Neuronal stem cell (in vitro differentiated cells): ENCODE results near the gene ACOT12.

Experiments
- DNase-seq: peaks from one replicate; pipeline ENCODE4 v3.0.0-alpha.2; 2013; ENCODE audit warnings: low spot score
- H2AFZ ChIP-seq: one replicate; pipeline ENCODE4 v1.6.1; 2013; ENCODE audit warnings: mild to moderate bottlenecking, low read length, inconsistent platforms
- H2AK5ac ChIP-seq: 2 replicates; pipeline ENCODE4 v1.6.1; 2013; ENCODE audit warnings: low read depth, mild to moderate bottlenecking, inconsistent platforms, low read length, moderate library complexity, mixed read lengths
- H2BK120ac ChIP-seq: 2 replicates; pipeline ENCODE4 v1.6.1; 2013; ENCODE audit warnings: low read depth, mild to moderate bottlenecking, inconsistent platforms, low read length, moderate library complexity, mixed read lengths
- H2BK12ac ChIP-seq: one replicate; pipeline ENCODE4 v1.6.1; 2013; ENCODE audit warnings: low read length, inconsistent platforms
- H2BK15ac ChIP-seq: 2 replicates; pipeline ENCODE4 v1.6.1; 2013; ENCODE audit warnings: mild to moderate bottlenecking, low read length, inconsistent platforms, mixed read lengths
- H2BK5ac ChIP-seq: one replicate; pipeline ENCODE4 v1.6.1; 2013; ENCODE audit warnings: inconsistent platforms, mild to moderate bottlenecking, low read length, moderate library complexity
- H3K14ac ChIP-seq: one replicate; pipeline ENCODE4 v1.6.1; 2013; ENCODE audit warnings: low read length, inconsistent platforms
- H3K18ac ChIP-seq: 2 replicates; pipeline ENCODE4 v1.6.1; 2013; ENCODE audit warnings: low read length, inconsistent platforms
- H3K23ac ChIP-seq: 2 replicates; pipeline ENCODE4 v1.6.1; 2013; ENCODE audit warnings: low read depth, mild to moderate bottlenecking, mixed read lengths, low read length, inconsistent platforms; ENCODE audit not compliant: poor library complexity
- H3K27ac ChIP-seq: replicated peaks from 3 replicates; pipeline ENCODE4 v1.5.1; 2013; ENCODE audit warnings: low read length, inconsistent platforms
- H3K27me3 ChIP-seq, 3 experiments: 2 replicates each; pipeline ENCODE4 v1.6.1; 2013; ENCODE audit warnings: low read length in 3 of 3, mild to moderate bottlenecking in 2 of 3, inconsistent platforms in 1 of 3, low read depth in 1 of 3, mixed read lengths in 1 of 3, moderate library complexity in 1 of 3; ENCODE audit not compliant: control insufficient read depth in 3 of 3, insufficient read depth in 3 of 3
- H3K36me3 ChIP-seq, 2 donors: replicated peaks in 1 of 2; 2 replicates each; pipeline ENCODE4 v1.6.1; 2013; ENCODE audit warnings: low read length in 2 of 2; ENCODE audit not compliant: control insufficient read depth in 2 of 2, insufficient read depth in 2 of 2
- H3K4ac ChIP-seq: 2 replicates; pipeline ENCODE4 v1.6.1; 2013; ENCODE audit warnings: inconsistent platforms, mild to moderate bottlenecking, low read length, moderate library complexity
- H3K4me1 ChIP-seq, 2 donors: 1 replicate in 1 of 2; 2 replicates in 1 of 2; pipeline ENCODE4 v1.6.1; 2013; ENCODE audit warnings: low read length in 2 of 2, low read depth in 1 of 2; ENCODE audit not compliant: control insufficient read depth in 2 of 2, insufficient read depth in 1 of 2
- H3K4me2 ChIP-seq: one replicate; pipeline ENCODE4 v1.6.1; 2013; ENCODE audit warnings: mild to moderate bottlenecking, low read length, inconsistent platforms; ENCODE audit not compliant: insufficient read depth, poor library complexity, severe bottlenecking
- H3K4me3 ChIP-seq, 2 donors: 2 replicates each; pipeline ENCODE4 v1.5.1; 2013; ENCODE audit warnings: low read length in 2 of 2, mild to moderate bottlenecking in 2 of 2, inconsistent platforms in 1 of 2, moderate library complexity in 1 of 2
- H3K79me1 ChIP-seq: one replicate; pipeline ENCODE4 v1.6.1; 2013; ENCODE audit warnings: low read depth, mild to moderate bottlenecking, inconsistent platforms, low read length, moderate library complexity
- H3K9ac ChIP-seq: one replicate; pipeline ENCODE4 v1.6.1; 2013; ENCODE audit warnings: mild to moderate bottlenecking, low read depth, low read length, inconsistent platforms; ENCODE audit not compliant: poor library complexity
- H3K9me3 ChIP-seq, 2 donors: replicated peaks in 1 of 2; 2 replicates each; pipeline versions ENCODE3 to v1.6.1; 2013; ENCODE audit warnings: low read length in 2 of 2, mild to moderate bottlenecking in 2 of 2, inconsistent platforms in 1 of 2, low read depth in 1 of 2, mixed read lengths in 1 of 2, moderate library complexity in 1 of 2; ENCODE audit not compliant: control insufficient read depth in 2 of 2, insufficient read depth in 1 of 2
- H4K8ac ChIP-seq: one replicate; pipeline ENCODE4 v1.6.1; 2013; ENCODE audit warnings: low read depth, mild to moderate bottlenecking, inconsistent platforms, low read length, moderate library complexity
- H4K91ac ChIP-seq: one replicate; pipeline ENCODE4 v1.6.1; 2013; ENCODE audit warnings: low read length, low read depth, mild to moderate bottlenecking, inconsistent platforms; ENCODE audit not compliant: poor library complexity
- WGBS, 2 donors: extraction: QIAGEN DNeasy Blood & Tissue Kit; methylation state at CpG; one replicate each; pipeline ENCODE4 v1.1.7; 2013; ENCODE audit warnings: missing lambda C conversion rate in 2 of 2, mixed read lengths in 1 of 2; ENCODE audit not compliant: insufficient read length in 2 of 2, insufficient replicate concordance in 1 of 2; ENCODE audit errors: extremely low coverage in 2 of 2; 5-methylcytosine and 5-hydroxymethylcytosine counted together

The ACOT12 gene

DNA sequence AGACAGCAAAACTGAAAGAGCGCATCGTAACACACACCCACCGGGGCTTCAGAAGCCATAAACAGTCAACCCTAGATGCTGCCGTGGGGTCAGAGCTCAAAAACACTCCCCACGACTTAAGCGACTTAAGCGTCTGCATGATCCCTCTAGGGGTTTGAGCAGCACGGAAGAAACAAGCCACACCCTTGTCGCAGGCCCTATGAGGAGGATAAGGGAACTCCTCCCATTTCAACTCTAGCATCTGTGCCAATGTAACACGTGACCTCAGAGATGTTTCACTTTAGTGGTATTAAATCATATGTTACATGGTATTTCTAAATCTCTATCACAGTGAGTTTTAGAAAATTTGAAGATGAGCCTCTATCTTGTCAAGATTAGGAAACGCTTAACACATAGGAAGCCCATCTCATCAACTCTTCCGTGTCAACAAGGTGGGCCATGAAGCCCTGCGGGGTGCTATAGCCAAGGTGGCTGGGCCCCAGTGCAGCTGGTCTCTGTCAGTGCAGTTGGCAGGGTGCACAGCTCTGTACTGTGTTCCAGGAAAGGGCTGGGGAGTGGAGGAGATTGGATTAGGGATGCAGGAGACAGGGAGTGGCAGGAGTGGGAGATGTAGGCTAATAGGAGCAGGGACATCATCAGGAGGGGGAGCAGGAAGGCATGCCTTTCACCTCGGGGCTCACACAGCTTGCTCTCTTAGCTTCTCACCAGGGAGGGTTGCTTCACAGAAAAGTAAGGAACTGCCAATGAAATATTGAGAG is 59.5 kb downstream of the ACOT12 start:
- Histone ChIP-seq H3K4me2 (no peak overlapping the region), H3K4ac (no peak overlapping the region), H4K91ac (no peak overlapping the region), H3K27ac (no peak overlapping the region), H2BK15ac (no peak overlapping the region), H2BK120ac (no peak overlapping the region), H3K4me1 (no peaks in the 10 kb centered on the region), H2AK5ac (no peak overlapping the region), H3K79me1 (no peaks in the 10 kb centered on the region), H3K27me3 (no peaks in the 10 kb centered on the region), H3K9ac (no peak overlapping the region), H2AFZ (no peak overlapping the region), H3K36me3 (no peaks in the 10 kb centered on the region), H3K9me3 (no peaks in the 10 kb centered on the region), H2BK12ac (no peak overlapping the region), H3K23ac (no peak overlapping the region), H3K18ac (no peak overlapping the region), H3K14ac (peak overlapping the region; percentile 78), H4K8ac (no peak overlapping the region), H3K4me3 (no peak overlapping the region), H2BK5ac (no peak overlapping the region)
- no peak for DNase-seq
- WGBS, 2 donors = no CpG with 5 or more reads among the region's 14 CpGs

GRCh38 chr5:81326554-81326953 is 67.4 kb downstream of the ACOT12 start:
- H3K14ac ChIP-seq = no peak overlapping the region
- no CpG with 5 or more reads among the region's 2 CpGs for WGBS, 2 donors
- H2BK12ac ChIP-seq = no peak overlapping the region

GRCh38 chr5:81317536-81317935 is 76.4 kb downstream of the ACOT12 start:
- no peak overlapping the region for H3K14ac ChIP-seq
- no CpG with 5 or more reads among the region's 2 CpGs for WGBS, 2 donors
- no peaks in the 10 kb centered on the region for H3K9me3 ChIP-seq
- H2BK12ac ChIP-seq = no peak overlapping the region
- no peak overlapping the region for H3K4ac ChIP-seq
- H3K27ac ChIP-seq = no peak overlapping the region
- H4K8ac ChIP-seq = no peak overlapping the region
- H3K4me2 ChIP-seq = no peak overlapping the region
- H4K91ac ChIP-seq = no peak overlapping the region
- H3K18ac ChIP-seq = no peak overlapping the region
- no peak for DNase-seq
- no peak overlapping the region for H3K4me3 ChIP-seq
- no peaks in the 10 kb centered on the region for H3K4me1 ChIP-seq
- H3K27me3 ChIP-seq = no peaks in the 10 kb centered on the region
- no peaks in the 10 kb centered on the region for H3K79me1 ChIP-seq
- no peak overlapping the region for H3K9ac ChIP-seq
- H2BK120ac ChIP-seq = no peak overlapping the region
- H2AFZ ChIP-seq = no peak overlapping the region
- no peak overlapping the region for H2BK15ac ChIP-seq
- no peak overlapping the region for H2BK5ac ChIP-seq
- peaks cover 2 to 20% of the 10 kb centered on the region in 2 donors for H3K36me3 ChIP-seq
- no peak overlapping the region for H3K23ac ChIP-seq
- H2AK5ac ChIP-seq = no peak overlapping the region

More at GRCh38 chr5:81326554-81326953, 67.4 kb downstream of the ACOT12 start:
- Histone ChIP-seq H3K9me3 (no peaks in the 10 kb centered on the region), H2AFZ (no peak overlapping the region), H2BK15ac (no peak overlapping the region), H3K27ac (no peak overlapping the region), H2BK5ac (no peak overlapping the region), H3K79me1 (no peaks in the 10 kb centered on the region), H3K27me3 (peaks cover 0 to 2% (median 0%) of the 10 kb centered on the region in 3 experiments), H3K18ac (no peak overlapping the region), H3K36me3 (no peaks in the 10 kb centered on the region), H3K9ac (no peak overlapping the region), H3K4me3 (no peak overlapping the region), H3K23ac (no peak overlapping the region), H4K91ac (no peak overlapping the region), H2BK120ac (no peak overlapping the region), H4K8ac (no peak overlapping the region), H3K4me2 (no peak overlapping the region), H2AK5ac (no peak overlapping the region), H3K4me1 (no peaks in the 10 kb centered on the region), H3K4ac (no peak overlapping the region)
- no peak for DNase-seq

DNA sequence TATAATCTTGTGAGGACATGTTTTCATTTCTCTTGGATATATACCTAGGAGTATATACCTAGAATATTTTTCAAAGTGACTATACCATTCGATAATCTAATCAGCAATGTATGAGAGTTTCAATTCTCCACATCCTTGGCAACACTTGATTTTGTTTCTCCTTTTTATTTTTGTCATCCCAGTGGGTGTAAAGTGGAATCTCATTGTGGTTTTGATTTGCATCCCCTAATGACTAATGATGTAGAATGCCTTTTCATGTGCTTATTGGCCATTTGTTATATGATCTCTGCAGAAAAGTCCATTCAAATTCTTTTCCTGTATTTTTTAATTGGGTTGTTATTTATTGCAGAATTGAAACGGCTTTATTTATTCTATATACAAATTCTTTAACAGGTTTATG is 77.4 kb downstream of the ACOT12 start:
- Histone ChIP-seq H3K27me3 (no peaks in the 10 kb centered on the region), H3K4ac (no peak overlapping the region), H3K9me3 (no peaks in the 10 kb centered on the region), H3K14ac (no peak overlapping the region), H2BK12ac (no peak overlapping the region), H3K18ac (no peak overlapping the region), H2BK5ac (no peak overlapping the region), H3K4me2 (no peak overlapping the region), H3K4me1 (no peaks in the 10 kb centered on the region), H2AFZ (no peak overlapping the region), H4K91ac (no peak overlapping the region), H2AK5ac (no peak overlapping the region), H3K9ac (no peak overlapping the region), H3K79me1 (no peaks in the 10 kb centered on the region), H2BK15ac (no peak overlapping the region), H3K4me3 (no peak overlapping the region), H3K23ac (no peak overlapping the region), H3K27ac (no peak overlapping the region), H3K36me3 (peaks cover 3 to 30% of the 10 kb centered on the region in 2 donors), H2BK120ac (no peak overlapping the region), H4K8ac (no peak overlapping the region)
- DNase-seq = no peak
- WGBS, 2 donors = no CpG with 5 or more reads among the region's 2 CpGs
